ENCODE data around the gene KLHL2.

Gene KLHL2

DNA sequence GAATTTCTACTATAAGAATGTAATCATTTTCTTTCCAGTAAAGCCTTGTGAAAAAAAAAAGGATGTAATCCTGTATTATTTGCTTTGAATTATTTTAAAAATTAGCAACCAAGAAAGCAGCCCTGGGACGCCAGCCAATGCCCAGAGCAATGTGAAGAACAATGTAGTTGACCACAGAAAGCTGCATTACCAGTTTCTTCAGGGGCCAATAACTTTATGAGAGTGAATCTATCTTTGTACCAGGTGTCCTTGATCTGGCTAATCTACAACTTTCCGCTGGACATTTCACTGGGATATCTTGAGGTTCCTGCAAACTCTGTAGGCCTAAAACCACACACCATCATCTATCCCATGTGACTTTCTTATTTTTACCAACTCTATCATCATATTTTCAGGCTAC lies 7.6 kb upstream of the KLHL2 start:
- TF ChIP-seq REST (IDR thresholded peaks at IDR 0.05; ENCODE audit: insufficient replicate concordance, low read depth) (no peak), POLR2AphosphoS5 (IDR thresholded peaks at IDR 0.05; ENCODE audit: low read depth) (no peak), SPI1 (IDR thresholded peaks at IDR 0.05; ENCODE audit: borderline replicate concordance, low read depth) (no peak), GABPA (IDR thresholded peaks at IDR 0.05; ENCODE audit: low read depth) (no peak)
- TF ChIP-seq, protein P1, sequence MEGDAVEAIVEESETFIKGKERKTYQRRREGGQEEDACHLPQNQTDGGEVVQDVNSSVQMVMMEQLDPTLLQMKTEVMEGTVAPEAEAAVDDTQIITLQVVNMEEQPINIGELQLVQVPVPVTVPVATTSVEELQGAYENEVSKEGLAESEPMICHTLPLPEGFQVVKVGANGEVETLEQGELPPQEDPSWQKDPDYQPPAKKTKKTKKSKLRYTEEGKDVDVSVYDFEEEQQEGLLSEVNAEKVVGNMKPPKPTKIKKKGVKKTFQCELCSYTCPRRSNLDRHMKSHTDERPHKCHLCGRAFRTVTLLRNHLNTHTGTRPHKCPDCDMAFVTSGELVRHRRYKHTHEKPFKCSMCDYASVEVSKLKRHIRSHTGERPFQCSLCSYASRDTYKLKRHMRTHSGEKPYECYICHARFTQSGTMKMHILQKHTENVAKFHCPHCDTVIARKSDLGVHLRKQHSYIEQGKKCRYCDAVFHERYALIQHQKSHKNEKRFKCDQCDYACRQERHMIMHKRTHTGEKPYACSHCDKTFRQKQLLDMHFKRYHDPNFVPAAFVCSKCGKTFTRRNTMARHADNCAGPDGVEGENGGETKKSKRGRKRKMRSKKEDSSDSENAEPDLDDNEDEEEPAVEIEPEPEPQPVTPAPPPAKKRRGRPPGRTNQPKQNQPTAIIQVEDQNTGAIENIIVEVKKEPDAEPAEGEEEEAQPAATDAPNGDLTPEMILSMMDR (IDR thresholded peaks at IDR 0.05; ENCODE audit: insufficient read depth, low read length), result no peak
- DNase-seq (ENCODE audit: low read depth in 1 of 2, low spot score in 1 of 2), result no peak
- no peaks in the 10 kb centered on the region for H3K27me3 ChIP-seq (ENCODE audit: insufficient read depth, poor library complexity, severe bottlenecking)
- no peak overlapping the region for H3K27ac ChIP-seq (replicated peaks)
- no peak overlapping the region for H3K4me3 ChIP-seq (replicated peaks; ENCODE audit: insufficient read depth, low read length)

- Histone ChIP-seq H3K27me3 (ENCODE audit: insufficient read depth, poor library complexity, severe bottlenecking) (no peaks in the 10 kb centered on the region), H3K4me3 (replicated peaks; ENCODE audit: insufficient read depth, low read length) (no peak overlapping the region), H3K27ac (replicated peaks) (no peak overlapping the region)
- TF ChIP-seq SPI1 (IDR thresholded peaks at IDR 0.05; ENCODE audit: borderline replicate concordance, low read depth) (no peak), POLR2AphosphoS5 (IDR thresholded peaks at IDR 0.05; ENCODE audit: low read depth) (no peak), GABPA (IDR thresholded peaks at IDR 0.05; ENCODE audit: low read depth) (no peak), REST (IDR thresholded peaks at IDR 0.05; ENCODE audit: insufficient replicate concordance, low read depth) (no peak)
- TF ChIP-seq, protein P1 (IDR thresholded peaks at IDR 0.05; ENCODE audit: insufficient read depth, low read length), result no peak
- no peak for DNase-seq (ENCODE audit: low read depth in 1 of 2, low spot score in 1 of 2)
These were observed 5.6 kb upstream of the KLHL2 start for GRCh38 chr4:165201806-165202205.

DNA sequence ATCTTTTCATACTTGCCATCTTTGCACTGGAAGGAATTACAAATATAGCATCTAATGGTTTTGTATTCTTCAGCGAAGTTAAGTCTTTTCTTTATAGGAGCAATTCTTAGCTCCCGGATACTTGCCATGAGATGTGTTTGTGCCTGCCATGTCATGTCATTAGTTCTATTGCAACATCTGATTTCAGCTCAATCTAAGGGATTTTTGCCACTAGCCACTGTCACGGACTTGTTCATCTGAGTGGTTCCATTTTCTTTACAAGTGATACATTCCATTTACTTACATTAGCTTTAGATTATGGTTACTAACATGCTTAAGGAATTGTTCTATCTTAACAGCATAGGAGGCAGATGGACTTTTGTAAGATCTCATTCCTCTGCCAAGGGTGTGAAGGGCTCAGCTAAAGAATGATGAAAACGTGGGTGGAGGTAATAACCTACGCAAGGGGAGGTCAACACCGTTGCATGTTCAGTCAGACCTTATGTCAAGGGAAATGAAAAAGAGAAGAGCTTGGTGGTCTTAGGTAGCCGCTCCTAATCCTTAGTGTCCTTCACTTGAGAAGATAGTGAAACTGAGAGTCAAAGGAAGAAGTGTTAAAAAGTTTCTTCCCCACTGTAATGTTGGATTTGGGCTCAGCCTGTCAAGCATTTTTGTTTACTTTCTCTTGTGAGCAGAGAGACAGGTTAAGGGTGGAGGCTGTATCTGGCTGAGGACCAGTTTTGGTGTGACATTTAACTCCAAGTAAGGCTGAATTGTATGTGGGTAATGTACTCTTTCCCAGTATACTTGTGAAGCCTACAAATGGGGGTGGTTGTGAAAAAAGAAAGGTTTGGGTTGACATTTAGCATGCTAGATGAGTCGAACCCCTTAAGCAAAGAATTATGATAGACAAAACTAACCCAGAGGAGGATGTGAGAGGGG lies 3.6 kb upstream of the KLHL2 start:
- Histone ChIP-seq H3K27ac (replicated peaks) (no peak overlapping the region), H3K4me3 (replicated peaks; ENCODE audit: insufficient read depth, low read length) (no peak overlapping the region), H3K27me3 (ENCODE audit: insufficient read depth, poor library complexity, severe bottlenecking) (no peaks in the 10 kb centered on the region)
- no peak for DNase-seq (ENCODE audit: low read depth in 1 of 2, low spot score in 1 of 2)
- TF ChIP-seq POLR2AphosphoS5 (IDR thresholded peaks at IDR 0.05; ENCODE audit: low read depth), result no peak
- TF ChIP-seq GABPA (IDR thresholded peaks at IDR 0.05; ENCODE audit: low read depth), result no peak
- TF ChIP-seq, protein P1 (IDR thresholded peaks at IDR 0.05; ENCODE audit: insufficient read depth, low read length), result no peak
- no peak for TF ChIP-seq SPI1 (IDR thresholded peaks at IDR 0.05; ENCODE audit: borderline replicate concordance, low read depth)
- no peak for TF ChIP-seq REST (IDR thresholded peaks at IDR 0.05; ENCODE audit: insufficient replicate concordance, low read depth)

Measured in HL-60 (cell line).